GM21526 (cell line): ENCODE measurements around the gene RIMS1.

ENCODE experiments used
- ATAC-seq: cut with Tn5 transposase; IDR thresholded peaks from one replicate; pipeline ENCODE4 v1.9.1; 2021; ENCODE audit warnings: moderate library complexity; ENCODE audit not compliant: unreplicated experiment, low FRiP score

RIMS1 gene

GRCh38 chr6:71886184-71887005 is at the start of gene RIMS1:
TSS of gene RIMS1 (plus strand) at chr6:71886550. CDS start at chr6:71887024, 474 bp downstream.
- ATAC-seq: peak; percentile 87

GRCh38 chr6:71851214-71851613 is 35.1 kb upstream of the RIMS1 start:
- no peak for ATAC-seq

GRCh38 chr6:71852948-71853347 is 33.4 kb upstream of the RIMS1 start:
- no peak for ATAC-seq

GRCh38 chr6:71855406-71855805 is 30.9 kb upstream of the RIMS1 start:
- ATAC-seq: no peak

- no peak for ATAC-seq
These were observed 7.3 kb upstream of the RIMS1 start for GRCh38 chr6:71879016-71879415.

- ATAC-seq: no peak
These were observed 825 bp downstream of the RIMS1 start for GRCh38 chr6:71887006-71887743.

GRCh38 chr6:71887744-71888230 is 1.4 kb downstream of the RIMS1 start:
- no peak for ATAC-seq

- no peak for ATAC-seq
These were observed 2.5 kb downstream of the RIMS1 start for GRCh38 chr6:71888756-71889340.

GRCh38 chr6:71889366-71889765 is 3.0 kb downstream of the RIMS1 start:
- ATAC-seq: no peak

- no peak for ATAC-seq
These were observed 6.3 kb downstream of the RIMS1 start for GRCh38 chr6:71892641-71893040.

GRCh38 chr6:71900642-71901041 is 14.3 kb downstream of the RIMS1 start:
- no peak for ATAC-seq

- ATAC-seq: peak; percentile 75
These were observed 15.9 kb downstream of the RIMS1 start for GRCh38 chr6:71902261-71902660.

- ATAC-seq: no peak
These were observed 20.5 kb downstream of the RIMS1 start for GRCh38 chr6:71906813-71907212.

- ATAC-seq: peak; percentile 61
These were observed 21.9 kb downstream of the RIMS1 start for GRCh38 chr6:71908162-71908765.

GRCh38 chr6:71913444-71914234 is 27.3 kb downstream of the RIMS1 start:
- no peak for ATAC-seq

- ATAC-seq: no peak
These were observed 42.7 kb downstream of the RIMS1 start for GRCh38 chr6:71929047-71929446.

- ATAC-seq: no peak
These were observed 47.5 kb downstream of the RIMS1 start for GRCh38 chr6:71933881-71934280.

- peak; percentile 77 for ATAC-seq
These were observed 79.1 kb downstream of the RIMS1 start for GRCh38 chr6:71965404-71965803.

- ATAC-seq: no peak
These were observed 81.1 kb downstream of the RIMS1 start for GRCh38 chr6:71967436-71967835.

GRCh38 chr6:71977884-71978283 is 91.5 kb downstream of the RIMS1 start:
- ATAC-seq: no peak
